Neural cell (in vitro differentiated cells): ENCODE measurements around the gene MYO9B.

Experiments
- EP300 ChIP-seq: fragments of 450-650 bp; conservative IDR thresholded peaks from 2 replicates; pipeline ENCODE4 v1.6.1; 2014; ENCODE audit warnings: antibody characterized with exemption, mild to moderate bottlenecking, moderate library complexity; ENCODE audit not compliant: poor library complexity, severe bottlenecking
- MXI1 ChIP-seq: fragments of 450-650 bp; conservative IDR thresholded peaks from 2 replicates; pipeline ENCODE4 v1.6.1; 2014; ENCODE audit warnings: antibody characterized with exemption, mild to moderate bottlenecking; ENCODE audit not compliant: poor library complexity, severe bottlenecking
- POLR2AphosphoS5 ChIP-seq: IDR thresholded peaks from 2 replicates; pipeline ENCODE4 v1.6.1; 2012
- SMC3 ChIP-seq: fragments of 450-650 bp; conservative IDR thresholded peaks from 2 replicates; pipeline ENCODE4 v1.6.1; 2014; ENCODE audit warnings: antibody characterized with exemption, mild to moderate bottlenecking, moderate library complexity; ENCODE audit not compliant: poor library complexity
- TF ChIP-seq, protein P1 (sequence below): fragments of 450-650 bp; IDR thresholded peaks from 2 replicates; pipeline ENCODE4 v1.5.1; 2014; ENCODE audit warnings: antibody characterized with exemption, mild to moderate bottlenecking, moderate library complexity; ENCODE audit not compliant: poor library complexity, severe bottlenecking

DNA sequence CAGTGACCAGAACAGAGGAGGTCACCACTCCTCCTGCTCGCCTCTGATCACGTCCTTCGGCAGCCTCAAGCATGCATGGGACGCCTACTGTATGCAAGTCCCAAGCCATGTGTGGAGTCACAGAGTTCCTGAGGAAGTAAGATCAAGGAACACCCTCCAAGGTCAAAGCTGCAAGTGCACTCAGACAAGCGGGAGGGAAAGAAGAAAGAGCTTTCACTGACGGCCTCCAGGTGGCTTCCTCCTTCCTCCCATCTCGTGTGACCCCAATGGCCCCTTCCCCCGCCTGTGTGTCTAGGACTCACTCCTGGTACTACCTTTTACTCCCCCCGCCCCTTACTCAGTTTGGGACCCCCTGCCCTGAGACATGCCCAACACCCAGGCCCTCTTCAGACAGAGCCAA lies 6.4 kb upstream of the MYO9B start:
- TF ChIP-seq POLR2AphosphoS5 (no peak), SMC3 (no peak), MXI1 (no peak), EP300 (no peak)
- TF ChIP-seq, protein P1, sequence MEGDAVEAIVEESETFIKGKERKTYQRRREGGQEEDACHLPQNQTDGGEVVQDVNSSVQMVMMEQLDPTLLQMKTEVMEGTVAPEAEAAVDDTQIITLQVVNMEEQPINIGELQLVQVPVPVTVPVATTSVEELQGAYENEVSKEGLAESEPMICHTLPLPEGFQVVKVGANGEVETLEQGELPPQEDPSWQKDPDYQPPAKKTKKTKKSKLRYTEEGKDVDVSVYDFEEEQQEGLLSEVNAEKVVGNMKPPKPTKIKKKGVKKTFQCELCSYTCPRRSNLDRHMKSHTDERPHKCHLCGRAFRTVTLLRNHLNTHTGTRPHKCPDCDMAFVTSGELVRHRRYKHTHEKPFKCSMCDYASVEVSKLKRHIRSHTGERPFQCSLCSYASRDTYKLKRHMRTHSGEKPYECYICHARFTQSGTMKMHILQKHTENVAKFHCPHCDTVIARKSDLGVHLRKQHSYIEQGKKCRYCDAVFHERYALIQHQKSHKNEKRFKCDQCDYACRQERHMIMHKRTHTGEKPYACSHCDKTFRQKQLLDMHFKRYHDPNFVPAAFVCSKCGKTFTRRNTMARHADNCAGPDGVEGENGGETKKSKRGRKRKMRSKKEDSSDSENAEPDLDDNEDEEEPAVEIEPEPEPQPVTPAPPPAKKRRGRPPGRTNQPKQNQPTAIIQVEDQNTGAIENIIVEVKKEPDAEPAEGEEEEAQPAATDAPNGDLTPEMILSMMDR: no peak
